ENCODE data around the gene RYR2. TPM values are rescaled to one million over a fixed set of nuclear protein-coding genes. Genes with fewer than 3 reads are reported as not detected.
"Not testable (repeated sequence)": the region's sequence is repeated elsewhere in the genome, so short reads cannot be mapped to it uniquely, and the experiment has no call there.

The RYR2 gene
- total RNA-seq, 2 experiments from 2014 or later: 0.08 to 0.13 TPM

- ChIA-PET POLR2A (no interaction called here), CTCF (no interaction called here)
Measured at GRCh38 chr1:237070519-237070918, 28.5 kb downstream of the RYR2 start.

GRCh38 chr1:237071641-237072420, 29.8 kb downstream of the RYR2 start:
- POLR2A ChIA-PET: no interaction called here
- CTCF ChIA-PET: no interaction called here

GRCh38 chr1:237074371-237075117, 32.6 kb downstream of the RYR2 start:
- CTCF ChIA-PET: no interaction called here

GRCh38 chr1:237084341-237085077, 42.5 kb downstream of the RYR2 start:
- ChIA-PET POLR2A (no interaction called here), CTCF (no interaction called here)

More at GRCh38 chr1:237074371-237075117, 32.6 kb downstream of the RYR2 start:
- POLR2A ChIA-PET: no interaction called here

GRCh38 chr1:237091691-237092090, 49.7 kb downstream of the RYR2 start:
- ChIA-PET POLR2A (no interaction called here), CTCF (no interaction called here)

- ChIA-PET POLR2A (no interaction called here), CTCF (no interaction called here)
Measured at GRCh38 chr1:237093691-237094090, 51.7 kb downstream of the RYR2 start.

GRCh38 chr1:237098541-237098940, 56.6 kb downstream of the RYR2 start:
- ChIA-PET POLR2A (no interaction called here), CTCF (no interaction called here)

GRCh38 chr1:237103021-237103420, 61.0 kb downstream of the RYR2 start:
- POLR2A ChIA-PET: no interaction called here

GRCh38 chr1:237104096-237104495, 62.1 kb downstream of the RYR2 start:
- CTCF ChIA-PET: no interaction called here
- POLR2A ChIA-PET: no interaction called here

More at GRCh38 chr1:237103021-237103420, 61.0 kb downstream of the RYR2 start:
- CTCF ChIA-PET: interaction anchor here (0.6 kb wide), 1 partner anchor 46 kb away, joined by 3 read pairs; no protein-coding TSS in a partner anchor

- CTCF ChIA-PET: no interaction called here
- POLR2A ChIA-PET: no interaction called here
Measured at GRCh38 chr1:237105826-237106225, 63.8 kb downstream of the RYR2 start.

- ChIA-PET POLR2A (no interaction called here), CTCF (interaction anchor here (0.6 kb wide), 1 partner anchor 16 kb away, joined by 3 read pairs; no protein-coding TSS in a partner anchor)
Measured at GRCh38 chr1:237108297-237109040, 66.5 kb downstream of the RYR2 start.

GRCh38 chr1:237111807-237112206, 69.8 kb downstream of the RYR2 start:
- ChIA-PET POLR2A (no interaction called here), CTCF (no interaction called here)

GRCh38 chr1:237112663-237113062, 70.7 kb downstream of the RYR2 start:
- POLR2A ChIA-PET: no interaction called here
- CTCF ChIA-PET: no interaction called here

GRCh38 chr1:237115035-237115434, 73.1 kb downstream of the RYR2 start:
- ChIA-PET POLR2A (no interaction called here), CTCF (no interaction called here)

- ChIA-PET CTCF (no interaction called here), POLR2A (no interaction called here)
Measured at GRCh38 chr1:237119091-237119490, 77.1 kb downstream of the RYR2 start.

- ChIA-PET CTCF (no interaction called here), POLR2A (no interaction called here)
Measured at GRCh38 chr1:237120683-237121082, 78.7 kb downstream of the RYR2 start.

GRCh38 chr1:237124856-237125462, 83.0 kb downstream of the RYR2 start:
- ChIA-PET POLR2A (no interaction called here), CTCF (no interaction called here)

GRCh38 chr1:237126180-237126579, 84.2 kb downstream of the RYR2 start:
- POLR2A ChIA-PET: no interaction called here

GRCh38 chr1:237127301-237127700, 85.3 kb downstream of the RYR2 start:
- POLR2A ChIA-PET, CTCF ChIA-PET: not testable (repeated sequence)

More at GRCh38 chr1:237126180-237126579, 84.2 kb downstream of the RYR2 start:
- CTCF ChIA-PET: no interaction called here

- POLR2A ChIA-PET: no interaction called here
- CTCF ChIA-PET: no interaction called here
Measured at GRCh38 chr1:237133921-237134320, 91.9 kb downstream of the RYR2 start.
